Fibroblast of lung (primary cell): ENCODE measurements around the gene PRG2. TPM values are rescaled to one million over a fixed set of nuclear protein-coding genes. Genes with fewer than 3 reads are reported as not detected.

Source experiments
- DNase-seq, 2 donors: peaks; one replicate each; pipeline versions ENCODE4 v3.0.0 to v3.0.0-alpha.2; 2010; ENCODE audit warnings: low read depth in 2 of 2
- H2AFZ ChIP-seq: 2 replicates; pipeline ENCODE4 v1.5.1; 2012; ENCODE audit warnings: low read length, control low read depth, inconsistent platforms
- H3K27ac ChIP-seq: 2 replicates; pipeline ENCODE4 v1.5.1; 2011; ENCODE audit warnings: low read length, control low read depth; ENCODE audit not compliant: insufficient read depth
- H3K27me3 ChIP-seq: 2 replicates; pipeline ENCODE4 v1.5.1; 2011; ENCODE audit warnings: mild to moderate bottlenecking, low read length; ENCODE audit not compliant: control insufficient read depth, insufficient read depth
- H3K36me3 ChIP-seq: 2 replicates; pipeline ENCODE4 v1.5.1; 2011; ENCODE audit warnings: low read length; ENCODE audit not compliant: control insufficient read depth, insufficient read depth
- H3K4me1 ChIP-seq: 2 replicates; pipeline ENCODE4 v1.5.1; 2011; ENCODE audit warnings: low read length; ENCODE audit not compliant: control insufficient read depth, insufficient read depth; ENCODE audit errors: extremely low read depth
- H3K4me2 ChIP-seq: 2 replicates; pipeline ENCODE4 v1.5.1; 2011; ENCODE audit warnings: low read length, control low read depth; ENCODE audit not compliant: insufficient read depth; ENCODE audit errors: extremely low read depth
- H3K4me3 ChIP-seq, 4 experiments: fragments of 200-600 bp in 1 of 4; sonication (generic) in 1 of 4; replicated peaks in 1 of 4; 2 replicates each; pipeline ENCODE4 v1.5.1; 2011 to 2016; ENCODE audit warnings: low read length in 4 of 4, low read depth in 3 of 4, mild to moderate bottlenecking in 3 of 4, control low read depth in 2 of 4, inconsistent platforms in 1 of 4, mixed read lengths in 1 of 4; ENCODE audit not compliant: insufficient read depth in 1 of 4; ENCODE audit errors: control extremely low read depth in 1 of 4
- H3K79me2 ChIP-seq: 2 replicates; pipeline ENCODE4 v1.5.1; 2012; ENCODE audit warnings: mild to moderate bottlenecking, low read length, inconsistent platforms; ENCODE audit not compliant: control insufficient read depth, insufficient read depth
- H3K9ac ChIP-seq: 2 replicates; pipeline ENCODE4 v1.5.1; 2011; ENCODE audit warnings: mild to moderate bottlenecking, low read length, control low read depth; ENCODE audit not compliant: insufficient read depth
- H3K9me3 ChIP-seq: 2 replicates; pipeline ENCODE4 v1.5.1; 2012; ENCODE audit warnings: low read depth, low read length; ENCODE audit not compliant: control insufficient read depth, insufficient read depth
- H4K20me1 ChIP-seq: 2 replicates; pipeline ENCODE4 v1.5.1; 2011; ENCODE audit warnings: low read length; ENCODE audit not compliant: control insufficient read depth, insufficient read depth; ENCODE audit errors: extremely low read depth
- EZH2 ChIP-seq: IDR thresholded peaks from 2 replicates; pipeline ENCODE4 v1.5.1; 2012; ENCODE audit warnings: low read length, control low read depth, mild to moderate bottlenecking; ENCODE audit errors: missing control alignments
- polyA plus RNA-seq, 2 donors: library from polyadenylated mRNA; depleted of rRNA in 1 of 2; stranded (reverse) in 1 of 2; unstranded in 1 of 2; fragments of >200 nt; gene quantifications; 2 replicates each; pipeline ENCODE4 v1.2.1, GENCODE V29; 2011 to 2012; ENCODE audit warnings: missing spikeins in 1 of 2
- total RNA-seq: library from RNA; depleted of rRNA; stranded (reverse); fragments of >200 nt; gene quantifications from 2 replicates; pipeline ENCODE4 v1.2.1, GENCODE V29; 2014
- TF ChIP-seq, protein P1 (sequence below), 2 donors: IDR thresholded peaks in 1 of 2; conservative IDR thresholded peaks in 1 of 2; 1 replicate in 1 of 2; 2 replicates in 1 of 2; pipeline ENCODE4 v1.5.1; 2011 to 2012; ENCODE audit warnings: low read length in 2 of 2, control low read depth in 1 of 2, inconsistent platforms in 1 of 2, low read depth in 1 of 2, mild to moderate bottlenecking in 1 of 2

PRG2 gene
- total and polyA plus RNA-seq, 2 donors (not counting 1 experiment from before 2014, with no cell fraction given) = not detected

DNA sequence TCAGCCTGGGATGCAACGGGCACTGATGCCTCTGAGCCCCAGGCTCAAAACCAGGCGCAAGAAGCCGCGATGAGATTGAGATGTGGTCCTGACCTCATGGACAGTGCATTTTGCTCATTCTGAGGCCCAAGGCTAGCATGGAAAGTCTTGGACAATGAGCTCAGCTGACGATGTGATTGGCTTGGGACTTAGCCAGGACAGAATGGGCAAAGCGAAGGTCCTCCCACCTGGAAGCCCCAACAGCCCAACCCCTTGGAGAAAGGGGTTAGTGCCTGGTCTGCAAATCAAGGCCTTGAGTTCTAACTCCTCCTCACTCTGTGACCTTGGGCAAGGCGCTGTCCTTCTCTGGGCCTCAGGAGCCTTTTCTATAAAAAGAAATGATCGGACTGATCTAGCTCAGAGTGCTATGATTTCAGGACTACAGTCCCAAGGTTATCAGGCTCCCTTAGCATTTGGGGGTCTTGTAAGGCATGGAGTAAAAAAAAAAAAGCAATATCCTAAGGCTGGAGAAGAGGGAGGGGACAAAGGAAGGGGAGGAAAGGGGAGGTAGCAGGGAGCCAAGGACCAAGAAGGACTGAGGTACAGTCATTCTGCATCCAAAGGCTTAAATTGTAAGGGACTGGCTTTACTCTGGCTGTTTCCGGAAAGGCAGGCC, 33.8 kb upstream of the PRG2 start:
- Histone ChIP-seq H2AFZ (no peak overlapping the region), H3K4me2 (no peak overlapping the region), H3K36me3 (peaks cover 10% of the 10 kb centered on the region), H3K9ac (no peak overlapping the region), H3K27ac (peak overlapping the region; percentile 97), H3K27me3 (no peaks in the 10 kb centered on the region), H3K79me2 (peaks cover 10% of the 10 kb centered on the region), H3K9me3 (no peaks in the 10 kb centered on the region), H4K20me1 (no peaks in the 10 kb centered on the region), H3K4me3 (peak overlapping the region in 2 of 4 experiments; percentile 38 to 62), H3K4me1 (peaks cover 40% of the 10 kb centered on the region)
- DNase-seq = no peak
- no peak for TF ChIP-seq EZH2

GRCh38 chr11:57422669-57423068, 32.2 kb upstream of the PRG2 start:
- H3K27ac ChIP-seq = no peak overlapping the region
- DNase-seq = no peak
- no peaks in the 10 kb centered on the region for H3K9me3 ChIP-seq
- no peaks in the 10 kb centered on the region for H4K20me1 ChIP-seq
- H3K27me3 ChIP-seq = no peaks in the 10 kb centered on the region
- H3K9ac ChIP-seq = no peak overlapping the region
- no peak overlapping the region for H2AFZ ChIP-seq
- H3K4me3 ChIP-seq = no peak overlapping the region
- no peak for TF ChIP-seq EZH2
- TF ChIP-seq, protein P1, sequence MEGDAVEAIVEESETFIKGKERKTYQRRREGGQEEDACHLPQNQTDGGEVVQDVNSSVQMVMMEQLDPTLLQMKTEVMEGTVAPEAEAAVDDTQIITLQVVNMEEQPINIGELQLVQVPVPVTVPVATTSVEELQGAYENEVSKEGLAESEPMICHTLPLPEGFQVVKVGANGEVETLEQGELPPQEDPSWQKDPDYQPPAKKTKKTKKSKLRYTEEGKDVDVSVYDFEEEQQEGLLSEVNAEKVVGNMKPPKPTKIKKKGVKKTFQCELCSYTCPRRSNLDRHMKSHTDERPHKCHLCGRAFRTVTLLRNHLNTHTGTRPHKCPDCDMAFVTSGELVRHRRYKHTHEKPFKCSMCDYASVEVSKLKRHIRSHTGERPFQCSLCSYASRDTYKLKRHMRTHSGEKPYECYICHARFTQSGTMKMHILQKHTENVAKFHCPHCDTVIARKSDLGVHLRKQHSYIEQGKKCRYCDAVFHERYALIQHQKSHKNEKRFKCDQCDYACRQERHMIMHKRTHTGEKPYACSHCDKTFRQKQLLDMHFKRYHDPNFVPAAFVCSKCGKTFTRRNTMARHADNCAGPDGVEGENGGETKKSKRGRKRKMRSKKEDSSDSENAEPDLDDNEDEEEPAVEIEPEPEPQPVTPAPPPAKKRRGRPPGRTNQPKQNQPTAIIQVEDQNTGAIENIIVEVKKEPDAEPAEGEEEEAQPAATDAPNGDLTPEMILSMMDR (conservative IDR thresholded peaks at IDR 0.05 in 1 of 2, IDR thresholded peaks at IDR 0.05 in 1 of 2; ENCODE audit: low read depth in 1 of 2, low read length in 2 of 2) = no peak
- H3K4me1 ChIP-seq = peaks cover 31% of the 10 kb centered on the region
- H3K79me2 ChIP-seq = peaks cover 10% of the 10 kb centered on the region
- H3K4me2 ChIP-seq = no peak overlapping the region
- H3K36me3 ChIP-seq = peaks cover 10% of the 10 kb centered on the region

DNA sequence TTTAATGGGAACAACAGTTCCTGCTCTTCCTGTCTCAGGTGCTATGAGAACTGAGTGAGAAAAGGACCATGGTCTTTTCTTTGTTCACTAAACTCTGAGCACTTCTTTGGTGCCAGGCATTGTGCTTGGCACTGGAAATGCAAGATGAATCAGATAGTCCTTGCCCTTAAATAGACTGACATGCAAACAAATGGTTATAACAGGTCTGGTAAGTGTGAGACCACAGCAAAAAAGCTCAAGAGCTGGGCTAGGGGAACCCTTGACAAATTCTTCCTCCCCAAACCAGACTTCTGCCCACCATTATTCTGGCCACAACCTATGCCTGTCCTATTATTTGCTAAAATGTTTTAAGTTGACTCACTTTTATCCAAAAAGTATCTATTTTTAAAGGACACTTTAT, 31.4 kb upstream of the PRG2 start:
- TF ChIP-seq, protein P1 (conservative IDR thresholded peaks at IDR 0.05 in 1 of 2, IDR thresholded peaks at IDR 0.05 in 1 of 2; ENCODE audit: low read depth in 1 of 2, low read length in 2 of 2) = no peak
- no peak for TF ChIP-seq EZH2
- H2AFZ ChIP-seq = no peak overlapping the region
- H4K20me1 ChIP-seq = no peaks in the 10 kb centered on the region
- DNase-seq = no peak
- H3K4me1 ChIP-seq = peaks cover 28% of the 10 kb centered on the region
- peaks cover 10% of the 10 kb centered on the region for H3K36me3 ChIP-seq
- H3K4me3 ChIP-seq = no peak overlapping the region
- peaks cover 10% of the 10 kb centered on the region for H3K79me2 ChIP-seq
- H3K9ac ChIP-seq = no peak overlapping the region
- H3K4me2 ChIP-seq = no peak overlapping the region
- H3K27me3 ChIP-seq = no peaks in the 10 kb centered on the region
- no peak overlapping the region for H3K27ac ChIP-seq
- no peaks in the 10 kb centered on the region for H3K9me3 ChIP-seq
